ENCODE data around the gene BMERB1. TPM values are rescaled to one million over a fixed set of nuclear protein-coding genes. Genes with fewer than 3 reads are reported as not detected.

Gene BMERB1
- polyA plus RNA-seq, 1 donor (not counting 4 experiments of a cell fraction or from before 2014, with no cell fraction given), result 7.8 TPM

- no peak overlapping the region for H3K9ac ChIP-seq (ENCODE audit: control insufficient read depth, extremely low read depth, insufficient read depth, low read length)
- H3K27ac ChIP-seq (ENCODE audit: control insufficient read depth, insufficient read depth, low read length), result no peak overlapping the region
- H3K4me1 ChIP-seq (ENCODE audit: control insufficient read depth, extremely low read depth, insufficient read depth, low read length), result no peaks in the 10 kb centered on the region
- dilution Hi-C loops (cut with MboI; ENCODE audit: extremely low pct_ligation_motif_present, low sequenced_read_pairs), result no loop called here
- H3K36me3 ChIP-seq (ENCODE audit: control insufficient read depth in 2 of 2, extremely low read depth in 1 of 2, insufficient read depth in 2 of 2, low read length in 2 of 2), result no peaks in the 10 kb centered on the region
- DNase-seq (ENCODE audit: low read depth, low spot score) (no peak), FAIRE-seq (no peak)
- H3K4me3 ChIP-seq (ENCODE audit: control insufficient read depth in 2 of 3, extremely low read depth in 1 of 3, insufficient read depth in 2 of 3, low read depth in 1 of 3, low read length in 3 of 3), result no peak overlapping the region
- no peaks in the 10 kb centered on the region for H4K20me1 ChIP-seq (ENCODE audit: control insufficient read depth, extremely low read depth, insufficient read depth, low read length)
- no peaks in the 10 kb centered on the region for H3K9me3 ChIP-seq (ENCODE audit: control insufficient read depth, low read depth, low read length)
- H3K79me2 ChIP-seq (ENCODE audit: control insufficient read depth, insufficient read depth, low read length), result no peaks in the 10 kb centered on the region
- TF ChIP-seq, protein P1, sequence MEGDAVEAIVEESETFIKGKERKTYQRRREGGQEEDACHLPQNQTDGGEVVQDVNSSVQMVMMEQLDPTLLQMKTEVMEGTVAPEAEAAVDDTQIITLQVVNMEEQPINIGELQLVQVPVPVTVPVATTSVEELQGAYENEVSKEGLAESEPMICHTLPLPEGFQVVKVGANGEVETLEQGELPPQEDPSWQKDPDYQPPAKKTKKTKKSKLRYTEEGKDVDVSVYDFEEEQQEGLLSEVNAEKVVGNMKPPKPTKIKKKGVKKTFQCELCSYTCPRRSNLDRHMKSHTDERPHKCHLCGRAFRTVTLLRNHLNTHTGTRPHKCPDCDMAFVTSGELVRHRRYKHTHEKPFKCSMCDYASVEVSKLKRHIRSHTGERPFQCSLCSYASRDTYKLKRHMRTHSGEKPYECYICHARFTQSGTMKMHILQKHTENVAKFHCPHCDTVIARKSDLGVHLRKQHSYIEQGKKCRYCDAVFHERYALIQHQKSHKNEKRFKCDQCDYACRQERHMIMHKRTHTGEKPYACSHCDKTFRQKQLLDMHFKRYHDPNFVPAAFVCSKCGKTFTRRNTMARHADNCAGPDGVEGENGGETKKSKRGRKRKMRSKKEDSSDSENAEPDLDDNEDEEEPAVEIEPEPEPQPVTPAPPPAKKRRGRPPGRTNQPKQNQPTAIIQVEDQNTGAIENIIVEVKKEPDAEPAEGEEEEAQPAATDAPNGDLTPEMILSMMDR (optimal IDR thresholded peaks at IDR 0.05 in 1 of 3, IDR thresholded peaks at IDR 0.05 in 1 of 3, conservative IDR thresholded peaks at IDR 0.05 in 1 of 3; ENCODE audit: extremely low read depth in 1 of 3, insufficient read depth in 2 of 3, low read length in 3 of 3), result no peak
- no peak for TF ChIP-seq EZH2 (IDR thresholded peaks at IDR 0.05; ENCODE audit: low read length)
- H3K27me3 ChIP-seq (ENCODE audit: control insufficient read depth, extremely low read depth, insufficient read depth, low read length), result no peaks in the 10 kb centered on the region
- H3K9me1 ChIP-seq (ENCODE audit: control insufficient read depth, extremely low read depth, insufficient read depth, low read length), result no peaks in the 10 kb centered on the region
- no peak overlapping the region for H3K4me2 ChIP-seq (ENCODE audit: control insufficient read depth, extremely low read depth, insufficient read depth, low read depth, low read length)
- H2AFZ ChIP-seq (ENCODE audit: control insufficient read depth, low read length), result no peak overlapping the region
Measured at GRCh38 chr16:15526731-15527130, 92.3 kb downstream of the BMERB1 start.

DNA sequence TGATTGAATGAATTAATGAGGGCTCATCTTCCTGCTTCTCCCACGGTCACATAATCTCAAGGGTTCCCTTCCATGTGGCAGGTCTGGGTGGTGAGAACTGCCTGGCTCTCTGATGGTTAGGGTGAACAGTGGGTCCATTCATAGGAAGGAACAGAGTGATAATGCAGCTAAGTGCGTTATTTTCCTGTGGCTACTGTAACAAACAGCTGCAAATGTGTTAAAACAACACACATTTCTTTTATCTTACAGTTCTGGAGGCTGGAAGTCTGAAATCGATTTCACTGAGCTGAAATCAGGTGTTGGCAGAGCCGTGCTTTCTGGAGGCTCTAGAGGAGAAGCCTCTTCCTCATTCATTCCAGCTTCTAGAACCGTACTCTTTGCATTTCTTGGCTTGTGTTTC lies 95.3 kb downstream of the BMERB1 start:
- Histone ChIP-seq H3K4me3 (ENCODE audit: control insufficient read depth in 2 of 3, extremely low read depth in 1 of 3, insufficient read depth in 2 of 3, low read depth in 1 of 3, low read length in 3 of 3) (no peak overlapping the region), H4K20me1 (ENCODE audit: control insufficient read depth, extremely low read depth, insufficient read depth, low read length) (no peaks in the 10 kb centered on the region), H3K9me1 (ENCODE audit: control insufficient read depth, extremely low read depth, insufficient read depth, low read length) (no peaks in the 10 kb centered on the region), H3K27ac (ENCODE audit: control insufficient read depth, insufficient read depth, low read length) (no peak overlapping the region), H3K9ac (ENCODE audit: control insufficient read depth, extremely low read depth, insufficient read depth, low read length) (no peak overlapping the region), H3K9me3 (ENCODE audit: control insufficient read depth, low read depth, low read length) (no peaks in the 10 kb centered on the region), H3K27me3 (ENCODE audit: control insufficient read depth, extremely low read depth, insufficient read depth, low read length) (no peaks in the 10 kb centered on the region), H3K4me1 (ENCODE audit: control insufficient read depth, extremely low read depth, insufficient read depth, low read length) (no peaks in the 10 kb centered on the region), H3K4me2 (ENCODE audit: control insufficient read depth, extremely low read depth, insufficient read depth, low read depth, low read length) (no peak overlapping the region), H3K36me3 (ENCODE audit: control insufficient read depth in 2 of 2, extremely low read depth in 1 of 2, insufficient read depth in 2 of 2, low read length in 2 of 2) (no peaks in the 10 kb centered on the region), H3K79me2 (ENCODE audit: control insufficient read depth, insufficient read depth, low read length) (no peaks in the 10 kb centered on the region), H2AFZ (ENCODE audit: control insufficient read depth, low read length) (no peak overlapping the region)
- dilution Hi-C loops (cut with MboI; ENCODE audit: extremely low pct_ligation_motif_present, low sequenced_read_pairs), result no loop called here
- DNase-seq (ENCODE audit: low read depth, low spot score), result no peak
- TF ChIP-seq, protein P1 (optimal IDR thresholded peaks at IDR 0.05 in 1 of 3, IDR thresholded peaks at IDR 0.05 in 1 of 3, conservative IDR thresholded peaks at IDR 0.05 in 1 of 3; ENCODE audit: extremely low read depth in 1 of 3, insufficient read depth in 2 of 3, low read length in 3 of 3), result no peak
- TF ChIP-seq EZH2 (IDR thresholded peaks at IDR 0.05; ENCODE audit: low read length), result no peak
- FAIRE-seq, result no peak

All from keratinocyte (primary cell).